ENCODE measurements around the gene IL1R2. TPM values are rescaled to one million over a fixed set of nuclear protein-coding genes. Genes with fewer than 3 reads are reported as not detected.

Gene IL1R2
- total RNA-seq, 1 donor from 2014 or later: 1.6 TPM

- Mint-ChIP-seq H3K4me3 (no peak overlapping the region), H3K9me3 (peaks cover 6% of the 10 kb centered on the region), H3K4me1 (peaks cover 34% of the 10 kb centered on the region), H3K36me3 (ENCODE audit: low read depth) (peaks cover 2% of the 10 kb centered on the region), H3K27ac (no peak overlapping the region), H3K27me3 (peaks cover 25% of the 10 kb centered on the region)
- intact Hi-C loops (cut with micrococcal nuclease): no loop called here
- DNase-seq: no peak
These were observed 45.9 kb downstream of the IL1R2 start for GRCh38 chr2:102037681-102038080.

- Mint-ChIP-seq H3K27ac (no peak overlapping the region), H3K4me3 (no peak overlapping the region), H3K9me3 (no peaks in the 10 kb centered on the region), H3K27me3 (peaks cover 36% of the 10 kb centered on the region), H3K36me3 (ENCODE audit: low read depth) (no peaks in the 10 kb centered on the region), H3K4me1 (peaks cover 15% of the 10 kb centered on the region)
- DNase-seq: no peak
- intact Hi-C loops (cut with micrococcal nuclease): no loop called here
These were observed 48.5 kb downstream of the IL1R2 start for GRCh38 chr2:102040229-102040628.

GRCh38 chr2:102041351-102041750 lies 49.6 kb downstream of the IL1R2 start:
- Mint-ChIP-seq H3K27ac (no peak overlapping the region), H3K9me3 (no peaks in the 10 kb centered on the region), H3K36me3 (ENCODE audit: low read depth) (no peaks in the 10 kb centered on the region), H3K4me3 (no peak overlapping the region), H3K4me1 (peaks cover 15% of the 10 kb centered on the region), H3K27me3 (peaks cover 45% of the 10 kb centered on the region)
- intact Hi-C loops (cut with micrococcal nuclease): no loop called here
- DNase-seq: no peak

- intact Hi-C loops (cut with micrococcal nuclease): no loop called here
- H3K27me3 Mint-ChIP-seq: peaks cover 48% of the 10 kb centered on the region
- H3K4me1 Mint-ChIP-seq: peaks cover 15% of the 10 kb centered on the region
- H3K9me3 Mint-ChIP-seq: peaks cover 1% of the 10 kb centered on the region
- H3K4me3 Mint-ChIP-seq: no peak overlapping the region
- H3K27ac Mint-ChIP-seq: no peak overlapping the region
- no peaks in the 10 kb centered on the region for H3K36me3 Mint-ChIP-seq (ENCODE audit: low read depth)
- DNase-seq: no peak
These were observed 50.7 kb downstream of the IL1R2 start for GRCh38 chr2:102042196-102043081.

- peaks cover 15% of the 10 kb centered on the region for H3K4me1 Mint-ChIP-seq
- peaks cover 4% of the 10 kb centered on the region for H3K9me3 Mint-ChIP-seq
- intact Hi-C loops (cut with micrococcal nuclease): no loop called here
- H3K4me3 Mint-ChIP-seq: no peak overlapping the region
- H3K27ac Mint-ChIP-seq: no peak overlapping the region
- DNase-seq: no peak
- H3K27me3 Mint-ChIP-seq: peaks cover 52% of the 10 kb centered on the region
- no peaks in the 10 kb centered on the region for H3K36me3 Mint-ChIP-seq (ENCODE audit: low read depth)
These were observed 51.8 kb downstream of the IL1R2 start for GRCh38 chr2:102043560-102043959.

GRCh38 chr2:102044235-102044896 lies 52.6 kb downstream of the IL1R2 start:
- intact Hi-C loops (cut with micrococcal nuclease): no loop called here
- Mint-ChIP-seq H3K36me3 (ENCODE audit: low read depth) (no peaks in the 10 kb centered on the region), H3K9me3 (peaks cover 4% of the 10 kb centered on the region), H3K4me1 (peaks cover 15% of the 10 kb centered on the region), H3K4me3 (no peak overlapping the region), H3K27me3 (peaks cover 48% of the 10 kb centered on the region), H3K27ac (no peak overlapping the region)
- DNase-seq: no peak

GRCh38 chr2:102044967-102045489 lies 53.3 kb downstream of the IL1R2 start:
- Mint-ChIP-seq H3K27me3 (peaks cover 47% of the 10 kb centered on the region), H3K4me3 (no peak overlapping the region), H3K36me3 (ENCODE audit: low read depth) (no peaks in the 10 kb centered on the region), H3K27ac (no peak overlapping the region), H3K9me3 (peaks cover 4% of the 10 kb centered on the region), H3K4me1 (peaks cover 15% of the 10 kb centered on the region)
- intact Hi-C loops (cut with micrococcal nuclease): no loop called here
- DNase-seq: no peak

GRCh38 chr2:102045697-102046096 lies 53.9 kb downstream of the IL1R2 start:
- intact Hi-C loops (cut with micrococcal nuclease): no loop called here

GRCh38 chr2:102046135-102046986 lies 54.6 kb downstream of the IL1R2 start:
- Mint-ChIP-seq H3K4me3 (no peak overlapping the region), H3K27ac (no peak overlapping the region), H3K9me3 (peaks cover 4% of the 10 kb centered on the region), H3K4me1 (peaks cover 17% of the 10 kb centered on the region), H3K36me3 (ENCODE audit: low read depth) (no peaks in the 10 kb centered on the region), H3K27me3 (peaks cover 39% of the 10 kb centered on the region)
- DNase-seq: no peak
- intact Hi-C loops (cut with micrococcal nuclease): no loop called here

More at GRCh38 chr2:102045697-102046096, 53.9 kb downstream of the IL1R2 start:
- H3K4me1 Mint-ChIP-seq: peaks cover 17% of the 10 kb centered on the region
- no peaks in the 10 kb centered on the region for H3K36me3 Mint-ChIP-seq (ENCODE audit: low read depth)
- H3K27me3 Mint-ChIP-seq: peaks cover 42% of the 10 kb centered on the region
- no peak overlapping the region for H3K27ac Mint-ChIP-seq
- H3K9me3 Mint-ChIP-seq: peaks cover 4% of the 10 kb centered on the region
- DNase-seq: no peak
- no peak overlapping the region for H3K4me3 Mint-ChIP-seq

GRCh38 chr2:102048465-102048864 lies 56.7 kb downstream of the IL1R2 start:
- H3K27ac Mint-ChIP-seq: no peak overlapping the region
- H3K9me3 Mint-ChIP-seq: peaks cover 4% of the 10 kb centered on the region
- peaks cover 33% of the 10 kb centered on the region for H3K27me3 Mint-ChIP-seq
- H3K4me3 Mint-ChIP-seq: no peak overlapping the region
- peaks cover 7% of the 10 kb centered on the region for H3K4me1 Mint-ChIP-seq
- no peak for DNase-seq
- intact Hi-C loops (cut with micrococcal nuclease): no loop called here
- H3K36me3 Mint-ChIP-seq (ENCODE audit: low read depth): no peaks in the 10 kb centered on the region

GRCh38 chr2:102049756-102050443 lies 58.1 kb downstream of the IL1R2 start:
- intact Hi-C loops (cut with micrococcal nuclease): no loop called here
- no peak overlapping the region for H3K4me3 Mint-ChIP-seq
- no peak for DNase-seq
- H3K36me3 Mint-ChIP-seq (ENCODE audit: low read depth): no peaks in the 10 kb centered on the region
- H3K4me1 Mint-ChIP-seq: peaks cover 2% of the 10 kb centered on the region
- H3K27ac Mint-ChIP-seq: peak overlapping the region; percentile 29
- peaks cover 25% of the 10 kb centered on the region for H3K27me3 Mint-ChIP-seq
- peaks cover 4% of the 10 kb centered on the region for H3K9me3 Mint-ChIP-seq

GRCh38 chr2:102050854-102051391 lies 59.2 kb downstream of the IL1R2 start:
- Mint-ChIP-seq H3K36me3 (ENCODE audit: low read depth) (no peaks in the 10 kb centered on the region), H3K27ac (no peak overlapping the region), H3K4me3 (no peak overlapping the region), H3K9me3 (peaks cover 4% of the 10 kb centered on the region), H3K4me1 (peaks cover 2% of the 10 kb centered on the region), H3K27me3 (peaks cover 19% of the 10 kb centered on the region)
- no peak for DNase-seq
- intact Hi-C loops (cut with micrococcal nuclease): no loop called here

Measured in activated CD4-positive, alpha-beta T cell treated with anti-CD3 and anti-CD28 coated beads, Interleukin-2, amount 10 ng/mL, durations not matched to agents 24 days and 14 days (primary cell).